Thyroid gland (tissue), 4 donors: ENCODE results near the gene ASPDH.

Experiments used
- CTCF ChIP-seq, 6 experiments: fragments of 200-600 bp in 3 of 6; fragments of 450-650 bp in 3 of 6; sonication (generic) in 3 of 6; IDR thresholded peaks; one replicate each; pipeline ENCODE4 v1.5.1; 2016 to 2019; ENCODE audit warnings: antibody characterized with exemption in 6 of 6, mild to moderate bottlenecking in 2 of 6, inconsistent platforms in 1 of 6, moderate library complexity in 1 of 6
- POLR2A ChIP-seq, 2 donors: fragments of 450-650 bp; IDR thresholded peaks; one replicate each; pipeline ENCODE4 v1.6.1; 2017; ENCODE audit warnings: antibody characterized with exemption in 2 of 2, mild to moderate bottlenecking in 2 of 2, moderate library complexity in 1 of 2

- TF ChIP-seq CTCF (IDR thresholded peaks at IDR 0.05) = no peak
- TF ChIP-seq POLR2A (IDR thresholded peaks at IDR 0.05) = no peak
Measured at GRCh38 chr19:50555450-50556281, 42.0 kb upstream of the ASPDH start.
